Cerebellar nuclear complex (tissue), 1 donor: Measurements from ENCODE around the gene C5orf15.
"Not testable (repeated sequence)": the region's sequence is repeated elsewhere in the genome, so short reads cannot be mapped to it uniquely, and the experiment has no call there.

Source experiments
- DNase-seq, 2 experiments: peaks; one replicate each; lab custom pipeline; 2025; lab: John Stamatoyannopoulos, UW

C5orf15 gene

DNA sequence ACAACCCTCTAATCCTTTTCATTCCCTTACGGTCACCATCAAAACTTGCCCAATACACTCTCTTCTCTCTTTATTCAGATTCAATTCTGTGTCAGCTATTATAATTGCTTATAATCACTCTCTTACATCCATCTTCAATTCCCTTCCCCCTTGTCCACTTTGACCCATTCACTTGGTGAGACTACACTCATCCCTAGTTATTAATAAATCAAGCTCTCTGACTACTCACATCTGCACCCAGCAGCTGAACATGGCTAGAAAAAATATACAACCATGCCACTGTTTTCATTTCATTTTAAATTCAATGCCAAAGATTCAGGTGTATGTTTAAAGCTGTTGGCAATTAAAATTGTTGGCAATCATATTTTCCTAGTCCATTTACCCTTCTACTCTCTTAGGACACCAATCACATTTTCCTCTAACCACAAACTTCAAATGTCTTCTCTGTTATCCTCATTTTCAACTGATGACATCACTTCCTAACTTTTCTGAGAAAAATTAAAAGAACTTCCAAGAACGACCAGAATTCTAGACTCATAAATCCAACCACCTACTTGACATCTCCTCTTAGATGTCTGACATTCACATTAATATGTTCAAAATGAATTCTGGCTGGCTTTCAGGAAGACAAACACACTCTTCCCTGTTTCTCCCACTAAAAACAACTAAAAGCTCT, 5.5 kb downstream of the C5orf15 start:
- DNase-seq: no peak

DNA sequence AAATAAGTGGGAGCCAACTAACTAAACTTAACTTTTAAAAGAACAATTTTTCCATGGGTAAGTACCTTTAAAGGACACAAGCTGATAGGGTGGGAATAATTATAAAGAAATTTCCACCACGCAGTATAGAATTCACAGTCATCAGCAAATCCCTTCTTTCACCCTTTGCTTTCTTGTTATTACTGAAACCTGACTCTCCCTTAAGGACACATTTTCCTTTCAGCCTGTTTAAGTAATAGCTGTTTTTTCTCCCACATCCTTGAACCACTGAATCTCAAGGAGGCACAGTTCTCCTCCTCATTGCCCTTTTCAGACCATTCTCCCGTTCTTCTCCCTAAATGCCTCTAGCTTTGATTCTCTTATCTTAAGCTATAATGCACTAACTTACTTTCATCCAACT, 6.3 kb downstream of the C5orf15 start:
- no peak for DNase-seq

DNA sequence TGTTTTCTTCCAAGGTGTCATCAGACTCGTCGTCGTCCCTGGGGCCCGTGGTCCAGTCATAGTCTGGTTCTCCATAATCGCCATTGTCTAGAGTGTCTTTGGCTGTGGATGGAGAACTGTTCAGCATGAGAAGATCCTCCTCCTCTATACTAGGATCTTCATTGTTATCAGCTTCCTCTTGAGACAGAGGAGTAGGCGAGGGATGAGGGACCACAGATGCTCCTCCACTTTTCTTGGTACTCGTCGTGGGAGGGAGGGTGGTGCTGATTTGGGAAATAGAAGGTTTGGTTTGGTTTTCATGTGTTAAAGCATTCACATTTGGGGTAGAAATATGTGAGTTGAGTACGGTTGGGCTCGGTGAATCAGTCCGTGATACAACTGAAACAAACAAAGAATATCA, 8.8 kb downstream of the C5orf15 start:
- no peak for DNase-seq

DNA sequence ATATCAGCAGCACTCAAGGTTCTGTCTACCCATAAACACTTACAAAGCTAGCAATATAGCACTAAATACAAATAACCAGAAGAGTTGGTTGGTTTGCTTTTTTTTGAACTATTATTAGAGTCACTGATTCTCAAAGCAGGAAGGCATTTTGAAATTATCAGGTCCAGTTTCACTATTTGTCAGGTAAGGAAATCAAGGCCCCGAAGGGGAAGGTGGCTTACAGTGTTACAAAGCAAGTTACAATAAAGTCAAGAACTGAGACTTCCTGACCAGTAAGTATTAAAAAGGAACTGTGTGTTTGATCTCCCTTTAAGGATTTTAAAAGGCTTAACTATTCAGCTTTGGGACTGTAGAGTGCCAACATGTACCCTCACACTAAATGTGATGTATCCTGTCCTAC, 10.8 kb downstream of the C5orf15 start:
- DNase-seq: no peak

DNA sequence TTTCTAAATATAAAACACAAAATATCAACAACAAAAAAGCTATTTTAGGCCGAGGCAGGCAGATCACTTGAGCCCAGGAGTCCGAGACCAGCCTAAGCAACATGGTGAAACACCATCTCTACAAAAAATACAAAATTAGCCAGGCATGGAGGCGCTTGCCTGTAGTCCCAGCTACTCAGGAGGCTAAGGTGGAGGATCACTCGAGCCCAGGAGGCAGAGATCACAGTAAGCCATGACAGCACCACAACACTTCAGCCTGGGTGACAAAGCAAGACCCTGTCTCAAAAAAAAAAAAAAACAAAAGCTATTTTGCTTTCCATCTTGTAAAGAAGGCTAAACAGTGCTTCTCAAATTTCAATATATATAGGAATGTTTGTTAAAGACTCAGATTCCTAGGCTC, 11.3 kb downstream of the C5orf15 start:
- no peak for DNase-seq

DNA sequence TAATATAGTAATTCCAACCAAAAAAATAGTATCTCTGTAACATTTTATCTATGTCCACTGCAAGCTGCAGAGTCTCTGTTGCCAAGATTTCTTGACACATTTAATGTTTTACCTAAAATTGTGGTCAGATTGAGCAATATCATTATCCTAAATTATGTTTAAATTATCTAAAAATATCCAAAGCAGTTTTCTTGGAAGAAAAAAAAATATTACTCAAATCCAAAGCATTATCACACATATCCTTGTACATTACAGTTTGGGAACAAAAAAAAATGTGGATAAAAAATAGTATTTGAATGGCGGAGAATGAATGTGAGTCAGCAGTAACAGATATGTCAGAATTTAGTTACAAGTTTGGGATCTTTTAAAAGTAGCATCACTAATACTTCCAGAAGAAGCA, 12.2 kb downstream of the C5orf15 start:
- DNase-seq: not testable (repeated sequence)

DNA sequence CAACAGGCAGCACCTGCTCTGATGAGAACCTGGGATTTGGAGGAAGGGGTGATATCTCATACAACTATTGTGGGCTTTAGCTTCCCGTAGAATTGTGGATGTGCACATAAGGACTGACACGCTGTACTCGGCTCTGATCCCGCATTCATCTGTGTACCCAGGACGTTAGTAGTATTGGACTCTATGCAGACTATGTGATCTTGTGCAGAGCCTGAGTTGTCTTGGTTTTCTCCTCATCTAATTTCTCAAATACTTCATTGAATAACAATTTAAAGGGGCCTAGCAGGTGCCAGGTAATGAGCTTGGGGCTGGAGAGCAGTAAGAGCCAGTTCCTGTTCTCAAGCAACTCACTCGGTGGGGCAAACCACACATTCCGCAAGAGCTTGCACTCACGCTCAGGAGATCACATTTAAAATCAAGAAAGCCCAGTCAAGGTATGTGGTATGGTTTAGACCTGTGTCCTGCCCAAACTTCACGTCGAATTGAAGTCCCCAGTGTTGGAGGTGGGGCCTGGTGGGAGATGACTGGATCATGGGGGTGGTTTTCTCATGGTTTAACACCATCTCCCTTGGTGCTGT, 14.8 kb downstream of the C5orf15 start:
- no peak for DNase-seq

DNA sequence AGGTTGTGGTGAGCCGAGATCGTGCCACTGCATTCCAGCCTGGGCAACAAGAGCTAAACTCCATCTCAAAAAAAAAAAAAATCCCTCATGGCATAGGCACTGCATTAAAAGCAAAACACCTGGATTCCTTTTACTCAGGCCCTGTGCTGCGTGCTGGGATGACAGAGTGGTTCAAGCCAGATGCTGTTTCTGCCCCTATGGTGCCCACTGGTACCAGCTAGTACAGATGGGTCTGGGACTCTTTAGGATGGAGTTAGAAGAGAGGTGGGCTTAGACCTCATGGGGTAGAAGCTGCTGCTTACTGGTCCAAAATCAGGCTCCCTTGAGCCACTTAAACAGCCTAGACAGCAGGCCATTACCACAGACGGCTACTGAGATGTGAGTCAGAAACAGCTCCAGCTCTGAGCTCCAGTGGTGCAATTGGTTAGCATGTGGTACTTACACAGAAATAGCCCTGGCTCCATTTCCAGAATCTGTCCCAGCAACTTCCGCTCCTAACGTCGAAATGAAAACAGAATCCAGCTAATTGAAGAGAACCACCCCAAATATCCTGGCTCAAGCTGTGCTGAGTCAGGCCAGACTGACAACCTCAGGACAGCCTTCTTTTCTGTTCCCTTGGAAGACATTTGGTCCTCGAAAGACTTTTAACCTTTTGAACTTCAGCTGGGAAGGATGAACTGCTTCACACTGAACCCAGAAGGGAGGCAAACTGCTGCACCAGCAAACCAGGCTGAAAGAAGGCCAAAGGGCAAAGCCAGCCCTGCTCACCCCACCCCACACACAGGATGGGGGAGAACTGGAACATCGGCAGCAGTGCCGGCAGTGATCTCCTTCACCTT, 15.5 kb downstream of the C5orf15 start:
- no peak for DNase-seq

DNA sequence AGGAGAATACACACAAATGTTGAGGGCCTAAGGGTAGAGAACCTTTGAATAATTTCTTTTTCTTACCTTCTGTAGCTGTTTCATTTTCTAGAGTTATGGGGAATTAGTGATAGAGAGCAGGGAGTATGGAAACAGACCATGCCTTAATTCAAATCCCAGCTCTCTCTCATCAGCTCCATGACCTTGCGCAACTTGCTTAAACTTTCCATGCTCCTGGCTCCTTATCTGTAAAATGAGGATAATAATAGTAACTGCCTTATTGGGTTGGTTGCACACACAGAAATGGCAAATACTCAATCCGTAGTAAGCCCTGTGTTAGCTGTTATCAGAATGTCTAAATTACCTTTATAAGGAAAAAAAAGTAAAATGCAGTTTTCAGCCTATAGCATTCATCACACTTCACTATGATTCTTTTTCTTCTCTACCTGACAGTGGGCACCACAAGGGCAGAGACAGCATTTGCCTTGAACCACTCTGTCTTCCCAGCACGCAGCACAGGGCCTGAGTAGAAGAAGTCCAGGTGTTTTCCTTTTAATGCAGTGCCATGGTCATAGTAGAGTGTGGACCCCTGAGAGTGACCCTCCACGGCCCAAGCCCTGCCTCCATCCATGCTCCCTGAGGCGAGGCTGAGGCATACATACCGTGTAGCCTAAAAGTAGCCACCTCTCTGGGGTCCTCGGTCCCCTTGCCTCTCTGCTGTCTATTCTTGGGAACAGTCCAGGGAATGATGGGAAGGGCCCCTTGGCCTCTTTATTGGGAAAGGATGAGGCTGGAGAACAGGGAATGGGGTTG, 17.4 kb downstream of the C5orf15 start:
- no peak for DNase-seq

DNA sequence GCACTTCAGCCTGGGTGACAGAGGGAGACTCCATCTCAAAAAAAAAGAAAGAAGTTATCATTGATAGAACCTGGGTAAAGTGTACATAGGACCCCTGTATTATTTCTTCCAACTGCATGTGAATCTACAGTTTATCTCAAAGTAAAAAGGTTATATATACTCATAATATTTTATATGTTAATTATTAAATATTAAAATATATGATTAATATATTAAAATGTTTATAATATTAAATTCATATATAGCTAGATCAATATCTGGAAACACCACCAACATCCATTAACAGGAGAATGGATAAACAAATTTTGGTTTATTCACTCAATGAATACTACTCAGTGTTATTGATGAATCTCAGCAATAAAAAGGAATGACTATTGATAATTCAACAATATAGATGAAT, 19.7 kb downstream of the C5orf15 start:
- DNase-seq: no peak

DNA sequence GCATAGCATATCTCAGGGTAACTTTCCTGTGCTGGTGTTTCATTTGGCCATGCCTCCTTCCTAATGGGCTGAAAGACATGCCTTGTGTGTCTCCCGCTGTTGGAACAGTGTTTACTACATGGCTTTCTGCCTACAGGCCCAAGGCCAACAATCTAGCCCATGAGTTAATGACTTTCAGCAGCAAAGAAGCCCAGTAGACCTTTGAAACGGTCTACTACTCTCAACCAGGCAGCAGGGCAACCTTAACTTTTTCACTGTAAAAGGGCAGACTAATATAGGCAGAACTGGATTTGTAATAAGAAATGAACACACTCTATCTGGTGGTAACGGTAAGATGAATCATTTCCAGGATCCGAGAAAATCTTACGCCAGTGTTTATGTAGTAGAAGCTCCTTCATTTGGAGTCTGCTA, 21.0 kb downstream of the C5orf15 start:
- no peak for DNase-seq

DNA sequence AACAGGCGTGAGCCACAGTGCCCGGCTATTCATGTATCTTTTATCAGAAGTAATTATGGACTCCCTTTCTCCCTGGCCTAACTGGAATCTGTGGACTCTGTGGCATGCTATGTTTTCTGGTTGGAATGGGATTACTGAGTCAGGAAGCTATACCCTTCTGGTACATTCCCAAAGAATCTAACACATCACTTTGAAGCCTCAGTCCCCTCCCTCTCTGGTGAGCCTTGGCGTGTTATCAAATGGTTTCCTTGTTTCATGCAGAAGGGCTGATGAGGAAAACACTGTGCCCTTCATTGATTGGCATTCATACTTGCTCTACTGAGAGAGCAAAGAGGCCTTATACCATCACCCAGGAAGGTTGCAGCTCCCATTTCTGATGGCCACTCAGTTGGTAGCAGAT, 22.9 kb downstream of the C5orf15 start:
- no peak for DNase-seq

DNA sequence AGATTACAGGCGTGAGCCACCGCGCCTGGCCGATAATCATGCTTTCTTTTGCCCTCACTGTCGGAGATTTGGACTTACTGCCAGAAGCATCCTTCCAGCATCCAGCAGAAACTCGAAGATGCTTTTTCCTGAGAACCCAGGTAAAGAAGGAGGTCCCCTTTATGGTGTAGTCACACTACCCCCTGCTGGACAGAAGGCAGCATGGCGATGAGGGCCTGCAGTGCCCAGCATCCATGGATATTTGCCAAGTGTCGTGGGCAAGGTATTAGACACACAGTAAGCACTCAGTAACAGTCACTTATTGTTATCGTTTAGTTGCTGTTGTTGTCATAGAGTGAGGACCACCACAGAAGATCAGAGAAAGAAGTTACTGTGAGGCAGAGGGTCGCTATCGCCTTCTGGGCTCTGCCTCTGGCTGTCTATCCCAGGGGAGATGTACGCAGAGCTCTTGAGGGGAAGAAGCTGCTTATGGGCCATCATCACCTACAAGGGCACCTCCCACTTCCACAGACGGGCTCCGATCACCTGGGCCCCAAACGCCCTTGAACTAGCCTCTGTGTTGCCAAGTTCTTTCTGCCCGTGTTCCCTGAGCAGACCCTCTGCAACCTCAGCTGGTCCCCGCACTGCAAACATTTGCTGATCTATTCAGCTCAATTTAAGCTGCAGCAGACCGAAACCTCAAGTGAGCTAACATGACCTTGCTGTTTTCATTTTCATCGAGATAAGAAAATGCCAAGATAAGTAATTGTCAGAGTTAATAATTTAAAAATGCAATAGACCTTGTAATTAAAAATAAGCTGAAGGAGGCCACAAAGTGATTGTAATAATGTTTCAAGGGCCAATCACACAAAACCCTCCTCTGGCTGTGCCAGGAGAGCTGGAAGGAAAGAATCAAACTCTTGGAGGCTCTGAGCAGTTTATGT, 23.9 kb downstream of the C5orf15 start:
- DNase-seq: no peak

DNA sequence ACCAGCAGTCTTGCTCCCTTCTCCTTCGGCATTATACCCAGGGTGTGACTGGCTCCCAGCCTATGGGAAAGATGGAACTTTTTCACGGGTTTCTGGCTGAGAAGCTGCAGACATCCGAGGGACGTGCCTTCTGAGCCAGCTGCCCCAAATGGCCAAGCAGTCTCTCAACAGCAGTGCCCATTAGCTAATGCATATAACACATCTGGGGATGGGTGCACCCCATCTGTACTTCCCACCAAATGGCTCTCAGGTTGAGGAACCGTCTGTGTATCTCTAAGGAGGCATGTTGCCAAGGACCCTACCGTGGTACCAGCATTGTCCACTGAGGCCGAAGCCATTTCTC, 25.0 kb downstream of the C5orf15 start:
- no peak for DNase-seq

DNA sequence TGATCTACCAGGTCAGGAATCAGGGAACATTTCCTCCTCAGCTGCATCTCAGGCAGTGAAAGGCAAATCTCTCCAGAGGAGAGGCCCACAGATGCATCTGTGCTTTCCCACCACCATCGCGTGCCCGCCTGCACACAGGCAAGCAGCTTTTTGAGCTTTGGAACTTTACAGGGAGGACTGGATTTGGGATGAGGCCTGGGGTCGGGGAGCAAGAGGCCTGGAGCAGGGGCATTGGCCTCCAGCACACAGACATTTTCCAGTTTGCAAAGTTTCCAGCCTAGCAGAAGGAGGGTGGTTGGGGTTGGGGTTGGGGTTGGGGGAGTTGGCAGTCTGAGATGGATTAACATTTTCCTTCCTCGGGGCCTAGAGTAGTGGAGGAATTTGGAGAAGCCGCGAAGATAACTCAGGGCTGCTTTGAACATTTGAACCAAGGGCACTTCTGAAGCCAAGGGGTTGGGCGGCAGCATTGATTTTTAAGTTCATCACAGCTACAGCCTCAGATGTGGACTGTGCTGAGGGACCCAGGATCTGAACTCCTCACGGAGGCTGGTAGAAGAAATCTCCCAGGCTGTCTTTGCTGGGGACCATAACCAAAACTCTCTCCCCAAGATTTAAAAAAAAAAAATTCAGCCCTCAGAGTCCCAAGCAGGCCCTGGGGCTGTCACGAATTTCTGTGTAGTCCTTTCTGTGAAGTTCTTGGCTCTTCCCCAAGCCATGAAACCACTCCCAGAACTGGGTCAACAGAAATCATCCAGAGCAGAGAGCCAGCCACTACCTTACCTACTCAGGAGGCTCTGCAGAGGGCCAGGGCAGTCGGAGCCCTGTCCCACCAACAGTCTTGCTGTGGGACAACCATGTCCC, 25.6 kb downstream of the C5orf15 start:
- DNase-seq: no peak

DNA sequence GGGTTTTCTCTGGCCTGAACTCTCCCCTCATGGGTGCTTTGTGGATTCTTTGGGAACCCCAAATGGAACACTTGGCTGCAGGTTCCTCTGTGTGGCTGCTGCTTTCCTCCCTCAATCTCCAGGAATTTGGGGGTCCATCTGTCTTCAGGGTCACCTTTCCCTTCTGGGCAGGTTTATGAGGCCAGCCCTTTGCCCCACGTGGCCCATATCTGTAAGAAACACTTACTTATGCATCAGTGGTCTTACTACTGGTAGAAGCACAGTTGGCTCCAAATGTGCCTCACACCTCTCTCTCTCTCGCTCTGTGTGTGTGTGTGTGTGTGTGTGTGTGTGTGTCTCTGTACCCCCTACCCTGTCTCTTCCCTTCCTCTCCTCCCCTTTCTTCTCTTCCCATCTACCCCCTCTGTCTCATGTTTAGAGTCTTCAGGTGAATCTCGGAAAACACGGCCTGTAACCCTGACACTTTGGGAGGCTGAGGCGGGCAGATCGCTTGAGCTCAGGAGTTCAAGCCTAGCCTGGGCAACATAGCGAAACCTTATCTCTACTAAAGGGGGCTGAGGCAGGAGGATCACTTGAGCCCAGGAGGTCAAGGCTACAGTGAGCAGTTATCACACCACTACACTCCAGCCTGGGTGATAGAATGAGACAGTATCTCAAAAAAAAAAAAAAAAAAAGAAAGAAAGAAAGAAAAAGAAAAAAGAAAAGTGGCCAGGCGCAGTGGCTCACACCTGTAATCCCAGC, 26.8 kb downstream of the C5orf15 start:
- DNase-seq: no peak

DNA sequence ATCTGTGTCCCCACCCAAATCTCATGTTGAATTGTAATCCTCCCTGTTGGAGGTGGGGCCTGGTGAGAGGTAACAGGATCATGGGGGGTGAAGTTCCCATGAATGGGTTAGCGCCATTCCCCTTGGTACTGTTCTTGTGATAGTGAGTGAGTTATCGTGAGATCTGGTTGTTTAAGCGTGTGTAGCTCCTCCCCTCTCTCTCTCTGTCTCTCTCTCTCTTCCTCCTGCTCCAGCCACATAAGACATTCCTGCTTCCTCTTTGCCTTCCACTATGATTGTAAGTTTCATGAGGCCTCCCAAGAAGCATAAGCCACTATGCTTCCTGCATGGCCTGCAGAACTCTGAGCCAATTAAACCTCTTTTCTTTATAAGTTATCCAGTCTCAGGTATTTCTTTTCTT, 28.8 kb downstream of the C5orf15 start:
- no peak for DNase-seq

DNA sequence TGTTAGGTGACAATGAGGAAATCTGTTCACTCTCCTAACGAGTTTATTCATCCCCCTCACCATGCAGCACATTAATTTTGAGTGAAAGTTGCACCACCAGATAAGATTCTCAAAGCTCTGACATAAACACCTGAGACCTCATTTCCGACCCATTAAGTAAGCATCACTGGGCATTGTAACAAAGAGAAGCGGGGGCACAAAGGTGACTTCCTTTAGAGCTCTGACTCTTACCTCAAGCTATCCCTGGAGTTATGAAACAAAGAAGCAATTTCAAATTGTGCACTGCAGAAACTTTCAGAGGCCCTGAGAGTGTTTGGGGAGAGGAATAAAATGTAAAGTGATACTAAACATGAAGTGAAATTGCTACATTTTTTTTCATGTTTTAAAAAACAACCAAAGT, 29.5 kb downstream of the C5orf15 start:
- no peak for DNase-seq

DNA sequence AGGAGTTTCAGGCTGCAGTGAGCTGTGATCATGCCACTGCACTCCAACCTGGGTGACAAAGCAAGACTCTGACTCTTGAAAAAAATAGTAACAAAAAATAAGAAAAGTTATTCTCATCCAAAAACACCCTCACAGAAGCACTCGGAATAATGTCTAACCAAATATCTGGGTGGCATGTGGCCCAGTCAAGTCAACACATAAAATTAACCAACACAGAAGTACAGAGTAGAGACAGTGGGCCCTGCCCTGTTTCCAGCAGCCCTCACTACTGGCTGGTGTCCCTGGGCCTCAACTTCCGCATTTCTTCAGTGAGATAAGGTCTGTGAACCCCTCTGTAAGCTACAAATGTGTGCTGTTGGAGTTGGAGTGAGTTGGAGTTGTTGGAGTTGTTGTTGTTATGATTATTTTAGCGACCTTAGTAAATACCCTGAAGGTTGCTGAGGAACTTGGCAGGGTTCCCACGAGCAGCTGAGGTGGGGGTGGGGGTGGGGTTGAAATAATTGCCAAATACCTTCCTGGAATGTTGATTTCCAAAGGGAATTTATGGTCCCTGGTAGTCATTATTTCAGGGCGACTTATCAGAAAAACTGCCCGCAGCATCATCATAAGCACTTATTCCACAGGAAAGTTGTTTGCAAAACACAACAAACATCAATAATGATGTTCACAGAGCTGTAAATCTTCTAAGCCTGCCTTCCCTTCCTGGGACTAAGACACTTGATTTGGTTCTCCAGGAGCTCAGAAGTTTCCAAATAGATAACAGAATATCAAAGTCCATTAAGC, 30.2 kb downstream of the C5orf15 start:
- DNase-seq: no peak
